ENCODE measurements around the gene MVK. TPM values are rescaled to one million over a fixed set of nuclear protein-coding genes. Genes with fewer than 3 reads are reported as not detected.

Gene MVK
- total RNA-seq, 3 donors from 2014 or later, result 18.9 to 30.0 (median 29.8) TPM

- Histone ChIP-seq H3K4me1 (ENCODE audit: low read depth) (no peaks in the 10 kb centered on the region), H3K4me3 (no peak overlapping the region), H3K9me3 (no peaks in the 10 kb centered on the region), H3K36me3 (ENCODE audit: low read depth) (no peaks in the 10 kb centered on the region)
- no peak for TF ChIP-seq CTCF (IDR thresholded peaks at IDR 0.05)
- DNase-seq, result peak in 1 of 3 donors; percentile 41
- intact Hi-C loops (cut with DNase I, micrococcal nuclease), result no loop called here
- ATAC-seq, result no peak
Measured at GRCh38 chr12:109535231-109535862, 38.2 kb upstream of the MVK start.

- Histone ChIP-seq H3K4me3 (no peak overlapping the region), H3K9me3 (no peaks in the 10 kb centered on the region), H3K4me1 (ENCODE audit: low read depth) (no peaks in the 10 kb centered on the region), H3K36me3 (ENCODE audit: low read depth) (no peaks in the 10 kb centered on the region)
- ATAC-seq (no peak), DNase-seq (no peak)
- intact Hi-C loops (cut with DNase I, micrococcal nuclease), result no loop called here
- no peak for TF ChIP-seq CTCF (IDR thresholded peaks at IDR 0.05)
Measured at GRCh38 chr12:109535863-109536250, 37.7 kb upstream of the MVK start.

- no peaks in the 10 kb centered on the region for H3K4me1 ChIP-seq (ENCODE audit: low read depth)
Measured at GRCh38 chr12:109537136-109537535, 36.5 kb upstream of the MVK start.

DNA sequence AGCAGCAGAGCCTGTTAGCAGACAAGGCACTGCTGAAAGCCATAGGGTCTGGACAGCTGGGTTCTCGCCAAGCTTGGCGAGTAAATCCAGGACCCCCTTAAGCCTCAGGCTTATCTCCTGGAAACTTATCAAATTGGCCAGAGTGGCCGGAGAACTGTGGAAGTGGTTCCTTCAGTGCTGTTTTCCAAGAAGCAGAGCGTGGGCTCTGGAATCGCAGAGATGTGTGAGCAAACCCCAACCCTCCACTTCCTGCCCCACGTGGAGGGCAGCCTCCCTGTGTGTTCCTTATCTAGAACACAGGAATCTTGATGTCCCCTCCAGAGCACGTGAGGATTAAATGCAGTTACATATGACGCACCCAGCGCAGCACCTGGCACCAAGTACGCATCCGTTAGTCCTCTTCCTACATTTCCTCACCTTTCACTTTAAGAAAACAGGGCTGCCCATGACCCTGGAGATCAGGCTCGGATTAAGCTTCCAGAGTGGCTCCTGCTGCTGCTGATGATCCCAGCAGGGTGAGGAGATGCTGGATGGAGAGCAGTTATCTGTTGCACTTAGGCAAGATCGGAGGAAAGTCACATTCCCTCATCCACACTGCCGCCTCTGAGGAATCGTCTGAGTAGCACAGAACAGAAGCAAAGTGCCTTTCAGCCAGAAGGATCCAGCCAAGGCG, 35.3 kb upstream of the MVK start:
- intact Hi-C loops (cut with DNase I, micrococcal nuclease), result no loop called here
- no peaks in the 10 kb centered on the region for H3K36me3 ChIP-seq (ENCODE audit: low read depth)
- no peak for ATAC-seq

More at GRCh38 chr12:109537136-109537535, 36.5 kb upstream of the MVK start:
- intact Hi-C loops (cut with DNase I, micrococcal nuclease), result no loop called here
- H3K9me3 ChIP-seq, result no peaks in the 10 kb centered on the region
- H3K36me3 ChIP-seq (ENCODE audit: low read depth), result no peaks in the 10 kb centered on the region
- no peak for TF ChIP-seq CTCF (IDR thresholded peaks at IDR 0.05)
- no peak for ATAC-seq
- no peak overlapping the region for H3K4me3 ChIP-seq
- DNase-seq, result no peak

GRCh38 chr12:109539508-109539907, 34.1 kb upstream of the MVK start:
- DNase-seq (no peak), ATAC-seq (no peak)
- Histone ChIP-seq H3K9me3 (no peaks in the 10 kb centered on the region), H3K4me3 (no peak overlapping the region), H3K4me1 (ENCODE audit: low read depth) (no peaks in the 10 kb centered on the region), H3K36me3 (ENCODE audit: low read depth) (no peaks in the 10 kb centered on the region)
- TF ChIP-seq CTCF (IDR thresholded peaks at IDR 0.05), result no peak
- intact Hi-C loops (cut with DNase I, micrococcal nuclease), result no loop called here

More for the DNA sequence above, 35.3 kb upstream of the MVK start:
- Histone ChIP-seq H3K4me1 (ENCODE audit: low read depth) (no peaks in the 10 kb centered on the region), H3K9me3 (no peaks in the 10 kb centered on the region), H3K4me3 (no peak overlapping the region)
- DNase-seq, result no peak
- no peak for TF ChIP-seq CTCF (IDR thresholded peaks at IDR 0.05)

All from mucosa of descending colon (tissue), 3 donors.